ENCODE measurements around the gene SLC25A34.

Gene SLC25A34

GRCh38 chr1:15704526-15705183, 31.4 kb upstream of the SLC25A34 start:
- no peak overlapping the region for H3K4me3 ChIP-seq (replicated peaks in 1 of 2; ENCODE audit: low read depth in 2 of 2, low read length in 2 of 2)
- TF ChIP-seq CTCF (IDR thresholded peaks at IDR 0.05; ENCODE audit: low read depth, low read length), result no peak
- DNase-seq (ENCODE audit: low read depth in 2 of 2), result no peak

- DNase-seq (ENCODE audit: low read depth in 2 of 2), result no peak
- no peak overlapping the region for H3K4me3 ChIP-seq (replicated peaks in 1 of 2; ENCODE audit: low read depth in 2 of 2, low read length in 2 of 2)
- no peak for TF ChIP-seq CTCF (IDR thresholded peaks at IDR 0.05; ENCODE audit: low read depth, low read length)
These were observed 30.9 kb upstream of the SLC25A34 start for GRCh38 chr1:15705184-15705566.

GRCh38 chr1:15706751-15707150, 29.3 kb upstream of the SLC25A34 start:
- H3K4me3 ChIP-seq (replicated peaks in 1 of 2; ENCODE audit: low read depth in 2 of 2, low read length in 2 of 2), result no peak overlapping the region
- DNase-seq (ENCODE audit: low read depth in 2 of 2), result no peak
- TF ChIP-seq CTCF (IDR thresholded peaks at IDR 0.05; ENCODE audit: low read depth, low read length), result no peak

GRCh38 chr1:15707239-15707925, 28.7 kb upstream of the SLC25A34 start:
- no peak overlapping the region for H3K4me3 ChIP-seq (replicated peaks in 1 of 2; ENCODE audit: low read depth in 2 of 2, low read length in 2 of 2)
- no peak for DNase-seq (ENCODE audit: low read depth in 2 of 2)
- no peak for TF ChIP-seq CTCF (IDR thresholded peaks at IDR 0.05; ENCODE audit: low read depth, low read length)

GRCh38 chr1:15708486-15709137, 27.4 kb upstream of the SLC25A34 start:
- no peak for DNase-seq (ENCODE audit: low read depth in 2 of 2)
- TF ChIP-seq CTCF (IDR thresholded peaks at IDR 0.05; ENCODE audit: low read depth, low read length), result no peak
- H3K4me3 ChIP-seq (replicated peaks in 1 of 2; ENCODE audit: low read depth in 2 of 2, low read length in 2 of 2), result no peak overlapping the region

GRCh38 chr1:15709226-15709625, 26.8 kb upstream of the SLC25A34 start:
- TF ChIP-seq CTCF (IDR thresholded peaks at IDR 0.05; ENCODE audit: low read depth, low read length), result no peak
- DNase-seq (ENCODE audit: low read depth in 2 of 2), result no peak
- H3K4me3 ChIP-seq (replicated peaks in 1 of 2; ENCODE audit: low read depth in 2 of 2, low read length in 2 of 2), result no peak overlapping the region

All from cardiac fibroblast (primary cell).